Activated B cell treated with CpG ODN at 0.5 μM for 24 hours (primary cell): ENCODE results near the gene COX5A. TPM values are rescaled to one million over a fixed set of nuclear protein-coding genes. Genes with fewer than 3 reads are reported as not detected.

Experiments used
- ATAC-seq: fragments of 200-7000 bp; cut with Tn5 transposase; one replicate; pipeline ENCODE4 v1.10.0; 2021; ENCODE audit warnings: low read depth, mild to moderate bottlenecking, moderate library complexity
- CTCF ChIA-PET: fragments of 350-600 bp; sonication (Branson Sonifier 250); formaldehyde crosslinking; loops from one replicate; lab custom pipeline; 2021; ENCODE audit warnings: antibody characterized with exemption; lab: Charles Lee
- POLR2A ChIA-PET: fragments of 350-600 bp; sonication (Branson Sonifier 250); formaldehyde crosslinking; loops from one replicate; lab custom pipeline; 2021; ENCODE audit warnings: antibody characterized with exemption; lab: Charles Lee
- DNase-seq: peaks from one replicate; pipeline ENCODE4 v3.0.0; 2022
- H3K27ac Mint-ChIP-seq: one replicate; pipeline ENCODE4 v1.8.0; 2020; ENCODE audit warnings: mixed read lengths
- H3K27me3 Mint-ChIP-seq: one replicate; pipeline ENCODE4 v1.8.0; 2021; ENCODE audit warnings: mixed read lengths
- H3K36me3 Mint-ChIP-seq: one replicate; pipeline ENCODE4 v1.8.0; 2021; ENCODE audit warnings: low read depth, mixed read lengths
- H3K4me1 Mint-ChIP-seq: one replicate; pipeline ENCODE4 v1.8.0; 2021; ENCODE audit warnings: mixed read lengths
- H3K4me3 Mint-ChIP-seq: one replicate; pipeline ENCODE4 v1.8.0; 2020; ENCODE audit warnings: mild to moderate bottlenecking, mixed read lengths
- H3K9me3 Mint-ChIP-seq: one replicate; pipeline ENCODE4 v1.8.0; 2020; ENCODE audit warnings: mixed read lengths
- CTCF ChIP-seq: fragments of 200-600 bp; IDR thresholded peaks from one replicate; pipeline ENCODE4 v1.8.0; 2022; ENCODE audit warnings: antibody characterized with exemption, mild to moderate bottlenecking
- intact Hi-C: fragments of 100-400 bp; cut with micrococcal nuclease; formaldehyde crosslinking; loops from one replicate; pipeline ENCODE4 v1.15.1; 2024
- total RNA-seq: library from RNA; stranded (reverse); gene quantifications from 2 replicates; pipeline ENCODE4 v1.2.3, GENCODE V29; 2022

Gene COX5A
- total RNA-seq, 1 donor from 2014 or later = 150 TPM

- TF ChIP-seq CTCF = no peak
- POLR2A ChIA-PET = no interaction called here
- Mint-ChIP-seq H3K27ac (peak overlapping the region; percentile 56), H3K27me3 (no peaks in the 10 kb centered on the region), H3K4me3 (no peak overlapping the region), H3K36me3 (peaks cover 26% of the 10 kb centered on the region), H3K9me3 (no peaks in the 10 kb centered on the region), H3K4me1 (peaks cover 45% of the 10 kb centered on the region)
- CTCF ChIA-PET = no interaction called here
- DNase-seq = no peak
- intact Hi-C loops = no loop called here
- no peak for ATAC-seq
Measured at GRCh38 chr15:74892931-74893330, 44.9 kb downstream of the COX5A start.

- no peak for ATAC-seq
- no peak overlapping the region for H3K27ac Mint-ChIP-seq
- no peak for TF ChIP-seq CTCF
- no peak overlapping the region for H3K4me3 Mint-ChIP-seq
- peaks cover 45% of the 10 kb centered on the region for H3K4me1 Mint-ChIP-seq
- peaks cover 22% of the 10 kb centered on the region for H3K36me3 Mint-ChIP-seq
- intact Hi-C loops = no loop called here
- no peaks in the 10 kb centered on the region for H3K27me3 Mint-ChIP-seq
- ChIA-PET CTCF (interaction anchor here (0.7 kb wide), 1 partner anchor 9 kb away, joined by 4 read pairs; no protein-coding TSS in a partner anchor), POLR2A (interaction anchor here (1.3 kb wide), 1 partner anchor 9 kb away, joined by 4 read pairs; no protein-coding TSS in a partner anchor)
- no peaks in the 10 kb centered on the region for H3K9me3 Mint-ChIP-seq
- no peak for DNase-seq
Measured at GRCh38 chr15:74892313-74892712, 45.6 kb downstream of the COX5A start.

- Mint-ChIP-seq H3K4me3 (no peak overlapping the region), H3K9me3 (no peaks in the 10 kb centered on the region), H3K36me3 (peaks cover 22% of the 10 kb centered on the region), H3K4me1 (peaks cover 45% of the 10 kb centered on the region), H3K27ac (no peak overlapping the region), H3K27me3 (no peaks in the 10 kb centered on the region)
- POLR2A ChIA-PET = interaction anchor here (1.3 kb wide), 1 partner anchor 10 kb away, joined by 4 read pairs; no protein-coding TSS in a partner anchor
- TF ChIP-seq CTCF = no peak
- CTCF ChIA-PET = interaction anchor here (0.7 kb wide), 1 partner anchor 10 kb away, joined by 4 read pairs; no protein-coding TSS in a partner anchor
- ATAC-seq = no peak
- no peak for DNase-seq
- intact Hi-C loops = loop anchor here (2.0 kb wide), 1 partner anchor 15 kb away; the partner anchor contains the start of gene FAM219B
Measured at GRCh38 chr15:74891469-74891868, 46.4 kb downstream of the COX5A start.

- ATAC-seq (no peak), DNase-seq (no peak)
- no peak for TF ChIP-seq CTCF
- Mint-ChIP-seq H3K27me3 (no peaks in the 10 kb centered on the region), H3K27ac (peak overlapping the region; percentile 89), H3K36me3 (peaks cover 21% of the 10 kb centered on the region), H3K9me3 (no peaks in the 10 kb centered on the region), H3K4me1 (peaks cover 45% of the 10 kb centered on the region), H3K4me3 (peak overlapping the region; percentile 96)
- intact Hi-C loops = loop anchor here (1.0 to 2.0 kb wide), 3 partner anchors 16 to 47 kb away; partner anchors contain the start of genes FAM219B, SCAMP2 and ULK3
- ChIA-PET POLR2A (interaction anchor here (0.6 to 2.6 kb wide), 6 partner anchors 9 to 44 kb away, joined by 3 to 17 read pairs (median 8); partner anchors contain the start of genes FAM219B and SCAMP2), CTCF (interaction anchor here (1.1 to 1.8 kb wide), 2 partner anchors 10 to 21 kb away, joined by 3 to 4 read pairs; no protein-coding TSS in a partner anchor)
Measured at GRCh38 chr15:74890665-74890960, 47.3 kb downstream of the COX5A start.

GRCh38 chr15:74889883-74890664 is 47.8 kb downstream of the COX5A start, which contains the start of gene MPI:
Gene MPI (plus strand): TSS chr15:74890042. CDS start chr15:74890074, 32 bp downstream.
- peak; percentile 99 for ATAC-seq
- peak; percentile 79 for DNase-seq
- ChIA-PET POLR2A (interaction anchor here (0.6 to 2.6 kb wide), 16 partner anchors 8 to 274 kb away, joined by 3 to 17 read pairs (median 4); partner anchors contain the start of genes CLK3, COX5A, FAM219B and SCAMP2), CTCF (interaction anchor here (1.1 to 2.1 kb wide), 4 partner anchors 10 to 260 kb away, joined by 3 to 18 read pairs (median 4); no protein-coding TSS in a partner anchor)
- no peak for TF ChIP-seq CTCF
- H3K4me1 Mint-ChIP-seq = peaks cover 45% of the 10 kb centered on the region
- H3K36me3 Mint-ChIP-seq = peaks cover 20% of the 10 kb centered on the region
- no peaks in the 10 kb centered on the region for H3K27me3 Mint-ChIP-seq
- peak within 1 kb of the TSS; percentile 96 for H3K4me3 Mint-ChIP-seq
- intact Hi-C loops = loop anchor here (1.0 to 2.0 kb wide), 3 partner anchors 17 to 47 kb away; partner anchors contain the start of genes FAM219B, SCAMP2 and ULK3
- peak within 1 kb of the TSS; percentile 89 for H3K27ac Mint-ChIP-seq
- H3K9me3 Mint-ChIP-seq = no peaks in the 10 kb centered on the region
